Measurements from ENCODE around the gene THADA. TPM values are rescaled to one million over a fixed set of nuclear protein-coding genes. Genes with fewer than 3 reads are reported as not detected.

The THADA gene
- total RNA-seq, 1 experiment from 2014 or later, result 20.1 TPM

DNA sequence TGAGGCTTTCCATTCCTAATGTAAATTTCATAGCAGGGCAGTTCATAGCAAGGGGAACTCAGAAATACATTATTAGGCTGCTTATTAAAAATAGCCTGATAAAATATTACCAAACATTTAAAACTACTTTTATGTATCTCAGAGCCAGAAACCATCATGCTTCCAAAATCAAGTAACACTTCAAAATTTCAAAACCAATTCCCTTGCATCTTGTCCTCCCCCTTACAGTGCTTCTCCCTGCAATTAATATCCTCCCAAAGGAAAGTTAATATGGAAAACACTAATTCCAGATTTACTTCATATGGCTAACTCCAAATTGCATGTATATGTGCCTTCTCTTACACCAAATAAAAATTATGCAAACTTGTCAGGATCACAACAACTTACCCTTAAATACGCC, 47.8 kb upstream of the THADA start:
- H3K4me2 ChIP-seq (ENCODE audit: insufficient read depth, insufficient read length, low read length), result no peak overlapping the region
- no peaks in the 10 kb centered on the region for H3K79me2 ChIP-seq (ENCODE audit: insufficient read depth, low read length)
- H2AK5ac ChIP-seq (ENCODE audit: insufficient read length, low read length), result no peak overlapping the region
- H3K4me3 Mint-ChIP-seq, result no peak overlapping the region
- no peak overlapping the region for H3K14ac ChIP-seq (ENCODE audit: insufficient read depth, low read length)
- H3K27ac ChIP-seq (ENCODE audit: insufficient read length, low read depth, low read length), result no peak overlapping the region
- WGBS (ENCODE audit: extremely low coverage, insufficient read length, low lambda C conversion rate), result no CpG with 5 or more reads among the region's 1 CpG
- no peak overlapping the region for H4K8ac ChIP-seq (replicated peaks; ENCODE audit: insufficient read length, low read depth, low read length)
- no peak overlapping the region for H2AFZ ChIP-seq (ENCODE audit: low read length)
- H3K18ac ChIP-seq (ENCODE audit: insufficient read length, low read depth, low read length), result no peak overlapping the region
- peaks cover 0 to 8% (median 0%) of the 10 kb centered on the region in 3 experiments; a peak in 3 of 7 replicates for H3K36me3 Mint-ChIP-seq (ENCODE audit: insufficient read depth in 1 of 3, low read depth in 3 of 3)
- no peaks in the 10 kb centered on the region for H3K4me1 ChIP-seq (ENCODE audit: insufficient read depth, low read length)
- DNase-seq, result no peak
- H3K23me2 ChIP-seq (ENCODE audit: insufficient read length, low read depth, low read length, poor library complexity, severe bottlenecking), result no peaks in the 10 kb centered on the region
- H4K20me1 ChIP-seq (ENCODE audit: control insufficient read depth, insufficient read depth, insufficient read length), result no peaks in the 10 kb centered on the region
- H3K27me3 ChIP-seq (ENCODE audit: insufficient read depth, low read length), result no peaks in the 10 kb centered on the region
- no peaks in the 10 kb centered on the region for H3K9me3 ChIP-seq (ENCODE audit: control insufficient read depth, low read depth, low read length)
- TF ChIP-seq, protein P1, sequence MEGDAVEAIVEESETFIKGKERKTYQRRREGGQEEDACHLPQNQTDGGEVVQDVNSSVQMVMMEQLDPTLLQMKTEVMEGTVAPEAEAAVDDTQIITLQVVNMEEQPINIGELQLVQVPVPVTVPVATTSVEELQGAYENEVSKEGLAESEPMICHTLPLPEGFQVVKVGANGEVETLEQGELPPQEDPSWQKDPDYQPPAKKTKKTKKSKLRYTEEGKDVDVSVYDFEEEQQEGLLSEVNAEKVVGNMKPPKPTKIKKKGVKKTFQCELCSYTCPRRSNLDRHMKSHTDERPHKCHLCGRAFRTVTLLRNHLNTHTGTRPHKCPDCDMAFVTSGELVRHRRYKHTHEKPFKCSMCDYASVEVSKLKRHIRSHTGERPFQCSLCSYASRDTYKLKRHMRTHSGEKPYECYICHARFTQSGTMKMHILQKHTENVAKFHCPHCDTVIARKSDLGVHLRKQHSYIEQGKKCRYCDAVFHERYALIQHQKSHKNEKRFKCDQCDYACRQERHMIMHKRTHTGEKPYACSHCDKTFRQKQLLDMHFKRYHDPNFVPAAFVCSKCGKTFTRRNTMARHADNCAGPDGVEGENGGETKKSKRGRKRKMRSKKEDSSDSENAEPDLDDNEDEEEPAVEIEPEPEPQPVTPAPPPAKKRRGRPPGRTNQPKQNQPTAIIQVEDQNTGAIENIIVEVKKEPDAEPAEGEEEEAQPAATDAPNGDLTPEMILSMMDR (conservative IDR thresholded peaks at IDR 0.05), result no peak
- no peak overlapping the region for H2BK20ac ChIP-seq (ENCODE audit: low read depth, low read length, poor library complexity, severe bottlenecking)
- no peak overlapping the region for H4K91ac ChIP-seq (ENCODE audit: insufficient read length, low read depth, low read length)
- no peaks in the 10 kb centered on the region for H3K79me1 ChIP-seq (ENCODE audit: insufficient read depth, low read depth, low read length, poor library complexity, severe bottlenecking)
- peaks cover 4 to 8% of the 10 kb centered on the region in 2 experiments; a peak in 4 of 5 replicates for H3K9me3 Mint-ChIP-seq
- no peak overlapping the region for H2BK5ac ChIP-seq (ENCODE audit: insufficient read length, low read length)
- peak overlapping the region in 1 of 3 experiments; percentile 41; a peak in 1 of 7 replicates for H3K27ac Mint-ChIP-seq
- no peak overlapping the region for H3K4ac ChIP-seq (ENCODE audit: low read depth, low read length)
- H2BK12ac ChIP-seq (ENCODE audit: insufficient read length, low read depth, low read length), result no peak overlapping the region
- no peak overlapping the region for H3K9ac ChIP-seq (ENCODE audit: extremely low read depth, insufficient read length, low read length)
- H3T11ph ChIP-seq (ENCODE audit: low read length), result no peak overlapping the region
- no peak overlapping the region for H2BK120ac ChIP-seq (ENCODE audit: low read depth, low read length, poor library complexity, severe bottlenecking)
- H3K23ac ChIP-seq (ENCODE audit: insufficient read length, low read depth, low read length), result no peak overlapping the region
- no peak overlapping the region for H4K5ac ChIP-seq (ENCODE audit: insufficient read length, low read depth, low read length)
- H3K4me1 Mint-ChIP-seq, result no peaks in the 10 kb centered on the region
- no peaks in the 10 kb centered on the region; the same call in 1 of the 2 replicates for H3K27me3 Mint-ChIP-seq (ENCODE audit: low read depth)
- no peak overlapping the region for H3K56ac ChIP-seq (ENCODE audit: insufficient read length, low read depth, low read length)
- H2BK15ac ChIP-seq (ENCODE audit: low read depth, low read length), result no peak overlapping the region

All from H9 (cell line).